Parathyroid adenoma (tissue), 2 donors: ENCODE results near the gene NKAIN4.

Source experiments
- H2AFZ ChIP-seq: fragments of 300-600 bp; sonication (generic); one replicate; pipeline ENCODE4 v1.7.0; 2017; ENCODE audit warnings: antibody characterized with exemption, mild to moderate bottlenecking
- H3K27ac ChIP-seq: fragments of 300-600 bp; sonication (generic); one replicate; pipeline ENCODE4 v1.7.0; 2017
- H3K27me3 ChIP-seq: fragments of 300-600 bp; sonication (generic); one replicate; pipeline ENCODE4 v1.7.0; 2017; ENCODE audit warnings: low read length; ENCODE audit not compliant: control insufficient read depth, insufficient read depth
- H3K36me3 ChIP-seq: fragments of 300-600 bp; sonication (generic); one replicate; pipeline ENCODE4 v1.7.0; 2017; ENCODE audit warnings: low read length; ENCODE audit not compliant: control insufficient read depth, insufficient read depth
- H3K4me1 ChIP-seq: fragments of 300-600 bp; sonication (generic); one replicate; pipeline ENCODE4 v1.7.0; 2017; ENCODE audit warnings: control low read depth
- H3K4me2 ChIP-seq: fragments of 300-600 bp; sonication (generic); one replicate; pipeline ENCODE4 v1.7.0; 2017; ENCODE audit warnings: low read length
- H3K4me3 ChIP-seq: fragments of 300-600 bp; sonication (generic); one replicate; pipeline ENCODE4 v1.7.0; 2017; ENCODE audit warnings: low read depth, low read length
- H3K79me2 ChIP-seq: fragments of 300-600 bp; sonication (generic); one replicate; pipeline ENCODE4 v1.7.0; 2017; ENCODE audit warnings: control low read depth
- H3K9ac ChIP-seq: fragments of 300-600 bp; sonication (generic); one replicate; pipeline ENCODE4 v1.7.0; 2017; ENCODE audit warnings: mild to moderate bottlenecking
- H3K9me3 ChIP-seq: fragments of 300-600 bp; sonication (generic); one replicate; pipeline ENCODE4 v1.7.0; 2017; ENCODE audit warnings: low read length; ENCODE audit not compliant: control insufficient read depth
- TF ChIP-seq, protein P1 (sequence below): fragments of 300-600 bp; sonication (generic); IDR thresholded peaks from one replicate; pipeline ENCODE4 v1.7.0; 2017; ENCODE audit warnings: antibody characterized with exemption, mild to moderate bottlenecking
- donor health status: primary hyperparathyroidism.

The NKAIN4 gene

DNA sequence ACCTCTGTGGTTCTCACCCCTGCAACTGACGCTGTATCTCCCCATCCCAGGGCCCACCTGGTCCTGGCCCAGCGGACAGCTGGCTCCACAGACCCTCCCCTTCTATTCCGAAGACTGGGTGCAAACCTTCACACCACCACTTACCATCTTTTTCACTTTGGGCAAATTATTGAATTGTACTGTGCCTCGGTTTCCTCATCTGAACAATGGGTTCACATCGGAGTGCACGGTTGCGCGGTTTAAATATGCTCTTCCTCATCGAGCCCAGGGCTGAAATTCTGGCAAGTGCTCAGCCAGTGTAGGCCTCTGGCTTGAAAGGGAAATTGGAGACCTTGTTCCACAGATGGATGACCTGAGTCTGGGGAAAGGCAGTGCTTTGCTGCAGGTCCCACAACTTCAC is 15.5 kb upstream of the NKAIN4 start:
- no peaks in the 10 kb centered on the region for H3K27me3 ChIP-seq
- H3K9me3 ChIP-seq = no peaks in the 10 kb centered on the region
- H3K9ac ChIP-seq = no peak overlapping the region
- H2AFZ ChIP-seq = no peak overlapping the region
- H3K4me1 ChIP-seq = no peaks in the 10 kb centered on the region
- TF ChIP-seq, protein P1, sequence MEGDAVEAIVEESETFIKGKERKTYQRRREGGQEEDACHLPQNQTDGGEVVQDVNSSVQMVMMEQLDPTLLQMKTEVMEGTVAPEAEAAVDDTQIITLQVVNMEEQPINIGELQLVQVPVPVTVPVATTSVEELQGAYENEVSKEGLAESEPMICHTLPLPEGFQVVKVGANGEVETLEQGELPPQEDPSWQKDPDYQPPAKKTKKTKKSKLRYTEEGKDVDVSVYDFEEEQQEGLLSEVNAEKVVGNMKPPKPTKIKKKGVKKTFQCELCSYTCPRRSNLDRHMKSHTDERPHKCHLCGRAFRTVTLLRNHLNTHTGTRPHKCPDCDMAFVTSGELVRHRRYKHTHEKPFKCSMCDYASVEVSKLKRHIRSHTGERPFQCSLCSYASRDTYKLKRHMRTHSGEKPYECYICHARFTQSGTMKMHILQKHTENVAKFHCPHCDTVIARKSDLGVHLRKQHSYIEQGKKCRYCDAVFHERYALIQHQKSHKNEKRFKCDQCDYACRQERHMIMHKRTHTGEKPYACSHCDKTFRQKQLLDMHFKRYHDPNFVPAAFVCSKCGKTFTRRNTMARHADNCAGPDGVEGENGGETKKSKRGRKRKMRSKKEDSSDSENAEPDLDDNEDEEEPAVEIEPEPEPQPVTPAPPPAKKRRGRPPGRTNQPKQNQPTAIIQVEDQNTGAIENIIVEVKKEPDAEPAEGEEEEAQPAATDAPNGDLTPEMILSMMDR = no peak
- H3K36me3 ChIP-seq = no peaks in the 10 kb centered on the region
- H3K27ac ChIP-seq = no peak overlapping the region
- peaks cover 9% of the 10 kb centered on the region for H3K79me2 ChIP-seq
- H3K4me2 ChIP-seq = no peak overlapping the region
- H3K4me3 ChIP-seq = no peak overlapping the region

DNA sequence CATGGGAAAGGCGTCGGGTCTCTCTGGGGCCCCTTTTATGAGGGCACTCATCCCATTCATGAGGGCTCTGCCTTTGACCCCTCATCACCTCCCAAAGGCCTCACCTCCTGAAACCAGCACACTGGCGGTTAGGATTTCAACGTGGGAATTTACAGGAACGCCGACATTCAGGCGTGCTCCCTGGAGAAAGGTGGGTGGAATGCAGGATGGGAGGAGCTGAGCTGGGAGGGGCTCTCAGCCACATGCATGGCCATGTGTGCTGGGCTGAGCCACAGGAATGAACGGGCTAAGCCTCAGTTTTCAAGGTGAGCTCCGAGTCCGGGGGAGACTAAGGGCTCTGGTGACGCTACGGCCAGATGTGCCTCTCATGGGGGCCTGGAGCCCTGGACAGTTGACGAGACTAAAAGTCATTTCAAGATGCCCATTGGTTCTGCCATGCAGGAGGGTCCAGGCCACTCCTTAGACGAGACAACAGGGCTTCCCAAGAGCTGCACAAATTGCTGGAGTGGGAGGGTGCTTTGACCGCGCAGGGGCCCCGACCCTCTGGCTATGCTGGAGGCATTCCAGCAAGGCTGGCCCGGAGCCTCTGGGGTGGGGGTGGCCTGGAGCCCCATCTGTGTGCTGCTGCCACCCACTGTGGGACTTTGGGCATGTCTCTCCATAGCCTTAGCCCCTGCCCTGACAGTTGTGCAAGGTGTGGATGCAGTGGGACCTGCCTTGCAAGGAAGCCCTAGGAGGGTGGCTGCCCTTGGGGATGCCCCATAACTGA is 14.6 kb upstream of the NKAIN4 start:
- Histone ChIP-seq H2AFZ (no peak overlapping the region), H3K27ac (no peak overlapping the region), H3K9ac (no peak overlapping the region), H3K27me3 (no peaks in the 10 kb centered on the region), H3K9me3 (no peaks in the 10 kb centered on the region), H3K79me2 (peaks cover 7% of the 10 kb centered on the region), H3K4me2 (no peak overlapping the region), H3K36me3 (no peaks in the 10 kb centered on the region), H3K4me3 (no peak overlapping the region), H3K4me1 (no peaks in the 10 kb centered on the region)
- TF ChIP-seq, protein P1 = no peak

- Histone ChIP-seq H3K4me1 (no peaks in the 10 kb centered on the region), H3K27me3 (no peaks in the 10 kb centered on the region)
- TF ChIP-seq, protein P1 = no peak
Measured at GRCh38 chr20:63268256-63268655, 14.0 kb upstream of the NKAIN4 start.

DNA sequence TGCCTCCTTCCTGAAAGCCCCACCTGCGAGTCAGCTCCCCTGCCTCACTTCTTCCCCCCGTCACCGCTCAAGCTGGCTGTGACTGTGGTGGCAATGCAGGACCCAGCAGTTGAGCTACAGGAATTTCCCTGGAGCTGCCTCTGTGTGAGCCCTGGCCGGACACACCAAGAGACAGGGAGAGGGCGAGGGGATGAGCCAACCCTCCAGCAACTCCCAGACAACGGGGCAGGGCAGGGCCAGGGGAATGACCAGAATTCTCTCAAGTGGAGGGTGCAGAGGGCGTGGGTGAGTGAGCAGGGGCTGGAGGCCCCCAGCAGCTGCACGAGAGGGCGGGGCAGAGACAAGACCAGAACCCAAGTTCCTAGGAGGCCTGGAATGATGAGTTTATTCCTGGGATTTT is 13.4 kb upstream of the NKAIN4 start:
- Histone ChIP-seq H3K27ac (no peak overlapping the region), H3K4me1 (no peaks in the 10 kb centered on the region), H3K27me3 (no peaks in the 10 kb centered on the region)

More at GRCh38 chr20:63268256-63268655, 14.0 kb upstream of the NKAIN4 start:
- Histone ChIP-seq H3K9me3 (no peaks in the 10 kb centered on the region), H3K4me3 (no peak overlapping the region), H3K36me3 (no peaks in the 10 kb centered on the region), H3K27ac (no peak overlapping the region), H3K9ac (no peak overlapping the region), H3K4me2 (no peak overlapping the region), H2AFZ (no peak overlapping the region), H3K79me2 (peaks cover 3% of the 10 kb centered on the region)

More for the DNA sequence above, 13.4 kb upstream of the NKAIN4 start:
- no peak overlapping the region for H2AFZ ChIP-seq
- no peak overlapping the region for H3K9ac ChIP-seq
- no peak overlapping the region for H3K4me2 ChIP-seq
- H3K4me3 ChIP-seq = no peak overlapping the region
- TF ChIP-seq, protein P1 = no peak
- no peaks in the 10 kb centered on the region for H3K9me3 ChIP-seq
- no peaks in the 10 kb centered on the region for H3K36me3 ChIP-seq
- no peaks in the 10 kb centered on the region for H3K79me2 ChIP-seq
